SK-N-SH (cell line): ENCODE data around the gene BBLN.

Experiments
- EZH2phosphoT487 ChIP-seq: fragments of 200-600 bp; sonication (generic); IDR thresholded peaks from 2 replicates; pipeline ENCODE4 v1.6.1; 2017; ENCODE audit warnings: low read depth, mixed run types, mild to moderate bottlenecking, antibody characterized with exemption, moderate library complexity, borderline replicate concordance
- GABPA ChIP-seq: IDR thresholded peaks from 2 replicates; pipeline ENCODE4 v1.4.0; 2012; ENCODE audit warnings: low read depth, mild to moderate bottlenecking
- JUND ChIP-seq: IDR thresholded peaks from 2 replicates; pipeline ENCODE4 v1.4.0; 2012
- MEF2A ChIP-seq: IDR thresholded peaks from 2 replicates; pipeline ENCODE4 v1.4.0; 2012; ENCODE audit warnings: low read depth, borderline replicate concordance
- POLR2AphosphoS5 ChIP-seq: IDR thresholded peaks from 2 replicates; pipeline ENCODE4 v1.6.1; 2012; ENCODE audit warnings: low read depth, low read length
- RXRA ChIP-seq: IDR thresholded peaks from 2 replicates; pipeline ENCODE4 v1.4.0; 2012; ENCODE audit warnings: low read depth, mild to moderate bottlenecking, borderline replicate concordance
- SIN3A ChIP-seq: IDR thresholded peaks from 2 replicates; pipeline ENCODE4 v1.6.1; 2012; ENCODE audit warnings: low read depth, mild to moderate bottlenecking, low read length, moderate library complexity, borderline replicate concordance
- SMC3 ChIP-seq: IDR thresholded peaks from 2 replicates; pipeline ENCODE4 v1.6.1; 2012; ENCODE audit warnings: low read depth, low read length, improper control_type of control experiment
- TAF1 ChIP-seq: IDR thresholded peaks from 2 replicates; pipeline ENCODE4 v1.6.1; 2012; ENCODE audit warnings: low read depth, mild to moderate bottlenecking, low read length, moderate library complexity, borderline replicate concordance
- TF ChIP-seq, protein P1 (sequence below): fragments of 200-600 bp; sonication (generic); IDR thresholded peaks from 2 replicates; pipeline ENCODE4 v1.6.1; 2017; ENCODE audit warnings: antibody characterized with exemption, mild to moderate bottlenecking, moderate library complexity
- TF ChIP-seq, protein P2 (sequence below): IDR thresholded peaks from 2 replicates; pipeline ENCODE4 v1.4.0; 2012; ENCODE audit warnings: low read depth, borderline replicate concordance

DNA sequence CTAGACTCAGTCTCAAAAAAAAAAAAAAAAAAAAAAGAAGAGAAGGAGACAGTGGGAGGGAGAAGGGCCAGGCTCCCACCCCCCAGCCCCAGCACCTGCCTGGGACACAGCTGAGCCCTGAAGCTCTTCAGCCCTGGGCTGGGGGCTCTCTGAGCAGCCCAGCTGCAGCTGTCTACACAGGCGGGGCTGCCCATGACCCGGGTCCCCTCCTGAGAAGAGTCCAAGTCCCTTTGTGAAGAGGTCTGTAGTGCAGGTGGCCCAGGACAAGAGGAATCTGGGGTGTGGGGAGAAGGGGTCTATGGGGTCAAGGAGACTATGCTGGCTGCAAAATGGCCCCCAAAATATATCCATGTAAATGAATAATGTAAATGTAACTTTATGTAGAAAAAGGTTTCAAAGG is 17.5 kb upstream of the BBLN start:
- TF ChIP-seq SIN3A (no peak), POLR2AphosphoS5 (no peak), TAF1 (no peak), SMC3 (no peak), EZH2phosphoT487 (no peak), GABPA (no peak), JUND (no peak), MEF2A (no peak), RXRA (no peak)
- TF ChIP-seq, protein P1, sequence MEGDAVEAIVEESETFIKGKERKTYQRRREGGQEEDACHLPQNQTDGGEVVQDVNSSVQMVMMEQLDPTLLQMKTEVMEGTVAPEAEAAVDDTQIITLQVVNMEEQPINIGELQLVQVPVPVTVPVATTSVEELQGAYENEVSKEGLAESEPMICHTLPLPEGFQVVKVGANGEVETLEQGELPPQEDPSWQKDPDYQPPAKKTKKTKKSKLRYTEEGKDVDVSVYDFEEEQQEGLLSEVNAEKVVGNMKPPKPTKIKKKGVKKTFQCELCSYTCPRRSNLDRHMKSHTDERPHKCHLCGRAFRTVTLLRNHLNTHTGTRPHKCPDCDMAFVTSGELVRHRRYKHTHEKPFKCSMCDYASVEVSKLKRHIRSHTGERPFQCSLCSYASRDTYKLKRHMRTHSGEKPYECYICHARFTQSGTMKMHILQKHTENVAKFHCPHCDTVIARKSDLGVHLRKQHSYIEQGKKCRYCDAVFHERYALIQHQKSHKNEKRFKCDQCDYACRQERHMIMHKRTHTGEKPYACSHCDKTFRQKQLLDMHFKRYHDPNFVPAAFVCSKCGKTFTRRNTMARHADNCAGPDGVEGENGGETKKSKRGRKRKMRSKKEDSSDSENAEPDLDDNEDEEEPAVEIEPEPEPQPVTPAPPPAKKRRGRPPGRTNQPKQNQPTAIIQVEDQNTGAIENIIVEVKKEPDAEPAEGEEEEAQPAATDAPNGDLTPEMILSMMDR, result no peak
- TF ChIP-seq, protein P2, sequence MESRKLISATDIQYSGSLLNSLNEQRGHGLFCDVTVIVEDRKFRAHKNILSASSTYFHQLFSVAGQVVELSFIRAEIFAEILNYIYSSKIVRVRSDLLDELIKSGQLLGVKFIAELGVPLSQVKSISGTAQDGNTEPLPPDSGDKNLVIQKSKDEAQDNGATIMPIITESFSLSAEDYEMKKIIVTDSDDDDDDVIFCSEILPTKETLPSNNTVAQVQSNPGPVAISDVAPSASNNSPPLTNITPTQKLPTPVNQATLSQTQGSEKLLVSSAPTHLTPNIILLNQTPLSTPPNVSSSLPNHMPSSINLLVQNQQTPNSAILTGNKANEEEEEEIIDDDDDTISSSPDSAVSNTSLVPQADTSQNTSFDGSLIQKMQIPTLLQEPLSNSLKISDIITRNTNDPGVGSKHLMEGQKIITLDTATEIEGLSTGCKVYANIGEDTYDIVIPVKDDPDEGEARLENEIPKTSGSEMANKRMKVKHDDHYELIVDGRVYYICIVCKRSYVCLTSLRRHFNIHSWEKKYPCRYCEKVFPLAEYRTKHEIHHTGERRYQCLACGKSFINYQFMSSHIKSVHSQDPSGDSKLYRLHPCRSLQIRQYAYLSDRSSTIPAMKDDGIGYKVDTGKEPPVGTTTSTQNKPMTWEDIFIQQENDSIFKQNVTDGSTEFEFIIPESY, result no peak
